Measurements from ENCODE around the gene CCDC85B.

Gene CCDC85B

GRCh38 chr11:65895482-65895981, 5.1 kb downstream of the CCDC85B start:
- no peak for ATAC-seq (replicated peaks)
- H3K36me3 Mint-ChIP-seq = peaks cover 16 to 21% of the 10 kb centered on the region in 2 donors
- H3K4me1 Mint-ChIP-seq = peaks cover 33 to 71% of the 10 kb centered on the region in 2 donors
- peak overlapping the region; percentile 57 for H3K27ac Mint-ChIP-seq
- DNase-seq = no peak
- no peaks in the 10 kb centered on the region for H3K9me3 Mint-ChIP-seq
- H3K27me3 Mint-ChIP-seq = no peaks in the 10 kb centered on the region
- H3K4me3 Mint-ChIP-seq = peak overlapping the region; percentile 44

- H3K4me1 Mint-ChIP-seq = peaks cover 33 to 68% of the 10 kb centered on the region in 2 donors
- no peak overlapping the region for H3K4me3 Mint-ChIP-seq
- no peaks in the 10 kb centered on the region for H3K27me3 Mint-ChIP-seq
- H3K27ac Mint-ChIP-seq = peak overlapping the region; percentile 57
- no peak for ATAC-seq (replicated peaks)
- H3K36me3 Mint-ChIP-seq = peaks cover 16 to 21% of the 10 kb centered on the region in 2 donors
- no peak for DNase-seq
- H3K9me3 Mint-ChIP-seq = no peaks in the 10 kb centered on the region
These were observed 5.8 kb downstream of the CCDC85B start for GRCh38 chr11:65896034-65896999.

- peaks cover 31 to 61% of the 10 kb centered on the region in 2 donors for H3K4me1 Mint-ChIP-seq
- H3K9me3 Mint-ChIP-seq = no peaks in the 10 kb centered on the region
- H3K27me3 Mint-ChIP-seq = no peaks in the 10 kb centered on the region
- no peak overlapping the region for H3K4me3 Mint-ChIP-seq
- DNase-seq = no peak
- no peak overlapping the region for H3K27ac Mint-ChIP-seq
- no peak for ATAC-seq (replicated peaks)
- peaks cover 16 to 21% of the 10 kb centered on the region in 2 donors for H3K36me3 Mint-ChIP-seq
These were observed 6.6 kb downstream of the CCDC85B start for GRCh38 chr11:65897020-65897471.

GRCh38 chr11:65898656-65899355, 8.3 kb downstream of the CCDC85B start:
- ATAC-seq (replicated peaks) = no peak
- Mint-ChIP-seq H3K9me3 (no peaks in the 10 kb centered on the region), H3K27me3 (peaks cover 0 to 3% of the 10 kb centered on the region in 2 donors), H3K27ac (peak overlapping the region; percentile 93), H3K4me1 (peaks cover 18 to 48% of the 10 kb centered on the region in 2 donors), H3K36me3 (peaks cover 8 to 16% of the 10 kb centered on the region in 2 donors), H3K4me3 (peak overlapping the region; percentile 85 to 90)
- no peak for DNase-seq

- H3K27ac Mint-ChIP-seq = peak overlapping the region; percentile 89
- DNase-seq (no peak), ATAC-seq (replicated peaks) (peak; percentile 19 to 24)
- no peaks in the 10 kb centered on the region for H3K9me3 Mint-ChIP-seq
- peak overlapping the region; percentile 85 to 90 for H3K4me3 Mint-ChIP-seq
- peaks cover 12 to 41% of the 10 kb centered on the region in 2 donors for H3K4me1 Mint-ChIP-seq
- H3K27me3 Mint-ChIP-seq = peaks cover 0 to 7% of the 10 kb centered on the region in 2 donors
- H3K36me3 Mint-ChIP-seq = peaks cover 8 to 16% of the 10 kb centered on the region in 2 donors
These were observed 9.1 kb downstream of the CCDC85B start for GRCh38 chr11:65899356-65900124.

GRCh38 chr11:65900125-65900898, 9.8 kb downstream of the CCDC85B start, which contains the start of gene FOSL1:
TSS of gene FOSL1 (minus strand) at chr11:65900388. CDS start at chr11:65900339, 49 bp downstream.
- Mint-ChIP-seq H3K27me3 (peaks cover 0 to 7% of the 10 kb centered on the region in 2 donors), H3K4me3 (peak within 1 kb of the TSS; percentile 85 to 90), H3K36me3 (peaks cover 6 to 14% of the 10 kb centered on the region in 2 donors), H3K27ac (peak within 1 kb of the TSS; percentile 89), H3K9me3 (no peaks in the 10 kb centered on the region), H3K4me1 (peaks cover 12 to 34% of the 10 kb centered on the region in 2 donors)
- peak; percentile 82 for DNase-seq
- peak; percentile 90 to 91 for ATAC-seq (replicated peaks)

GRCh38 chr11:65900899-65901180, 10.4 kb downstream of the CCDC85B start:
- ATAC-seq (replicated peaks) (no peak), DNase-seq (no peak)
- Mint-ChIP-seq H3K4me3 (peak overlapping the region; percentile 67 to 77), H3K9me3 (no peaks in the 10 kb centered on the region), H3K27me3 (peaks cover 0 to 7% of the 10 kb centered on the region in 2 donors), H3K36me3 (peaks cover under 1 to 10% of the 10 kb centered on the region in 2 donors), H3K27ac (no peak overlapping the region), H3K4me1 (peaks cover 9 to 29% of the 10 kb centered on the region in 2 donors)

- Mint-ChIP-seq H3K4me3 (no peak overlapping the region), H3K27ac (no peak overlapping the region), H3K36me3 (no peaks in the 10 kb centered on the region), H3K4me1 (peaks cover 2 to 11% of the 10 kb centered on the region in 2 donors), H3K9me3 (no peaks in the 10 kb centered on the region), H3K27me3 (peaks cover 5 to 7% of the 10 kb centered on the region in 2 donors)
- DNase-seq = no peak
- ATAC-seq (replicated peaks) = no peak
These were observed 12.6 kb downstream of the CCDC85B start for GRCh38 chr11:65903068-65903481.

GRCh38 chr11:65903715-65904114, 13.2 kb downstream of the CCDC85B start:
- no peaks in the 10 kb centered on the region for H3K36me3 Mint-ChIP-seq
- DNase-seq = no peak
- no peak for ATAC-seq (replicated peaks)
- no peaks in the 10 kb centered on the region for H3K9me3 Mint-ChIP-seq
- peaks cover 5 to 7% of the 10 kb centered on the region in 2 donors for H3K27me3 Mint-ChIP-seq
- no peak overlapping the region for H3K27ac Mint-ChIP-seq
- H3K4me1 Mint-ChIP-seq = peaks cover 2 to 8% of the 10 kb centered on the region in 2 donors
- no peak overlapping the region for H3K4me3 Mint-ChIP-seq

- no peaks in the 10 kb centered on the region for H3K36me3 Mint-ChIP-seq
- no peak overlapping the region for H3K27ac Mint-ChIP-seq
- peaks cover 9 to 16% of the 10 kb centered on the region in 2 donors for H3K27me3 Mint-ChIP-seq
- ATAC-seq (replicated peaks) (no peak), DNase-seq (no peak)
- peaks cover 2 to 8% of the 10 kb centered on the region in 2 donors for H3K4me1 Mint-ChIP-seq
- H3K4me3 Mint-ChIP-seq = no peak overlapping the region
- H3K9me3 Mint-ChIP-seq = no peaks in the 10 kb centered on the region
These were observed 16.1 kb downstream of the CCDC85B start for GRCh38 chr11:65906602-65907001.

- H3K27me3 Mint-ChIP-seq = peaks cover 11 to 19% of the 10 kb centered on the region in 2 donors
- no peak overlapping the region for H3K27ac Mint-ChIP-seq
- no peaks in the 10 kb centered on the region for H3K9me3 Mint-ChIP-seq
- H3K4me1 Mint-ChIP-seq = peaks cover 9 to 18% of the 10 kb centered on the region in 2 donors
- DNase-seq (no peak), ATAC-seq (replicated peaks) (no peak)
- no peaks in the 10 kb centered on the region for H3K36me3 Mint-ChIP-seq
- H3K4me3 Mint-ChIP-seq = no peak overlapping the region
These were observed 17.4 kb downstream of the CCDC85B start for GRCh38 chr11:65907878-65908277.

- Mint-ChIP-seq H3K9me3 (no peaks in the 10 kb centered on the region), H3K27ac (peak overlapping the region; percentile 49), H3K27me3 (peaks cover 4 to 19% of the 10 kb centered on the region in 2 donors), H3K4me3 (peak overlapping the region; percentile 44 to 49), H3K36me3 (peaks cover 4 to 6% of the 10 kb centered on the region in 2 donors), H3K4me1 (peaks cover 37 to 47% of the 10 kb centered on the region in 2 donors)
- ATAC-seq (replicated peaks) (peak; percentile 73 to 74), DNase-seq (no peak)
These were observed 21.5 kb downstream of the CCDC85B start for GRCh38 chr11:65911682-65912568.
